Measurements from ENCODE around the gene ATL1. TPM values are rescaled to one million over a fixed set of nuclear protein-coding genes. Genes with fewer than 3 reads are reported as not detected.
"Not testable (repeated sequence)": the region's sequence is repeated elsewhere in the genome, so short reads cannot be mapped to it uniquely, and the experiment has no call there.

Gene ATL1
- total RNA-seq, 1 donor from 2014 or later = 5.0 TPM

GRCh38 chr14:50534416-50534815 lies 25.5 kb upstream of the ATL1 start:
- DNase-seq (ENCODE audit: low read depth) = no peak

GRCh38 chr14:50534997-50535396 lies 24.9 kb upstream of the ATL1 start:
- no peak for DNase-seq (ENCODE audit: low read depth)

- not testable (repeated sequence) for DNase-seq (ENCODE audit: low read depth)
Measured at GRCh38 chr14:50538034-50538433, 21.9 kb upstream of the ATL1 start.

GRCh38 chr14:50539051-50539450 lies 20.9 kb upstream of the ATL1 start:
- DNase-seq (ENCODE audit: low read depth) = no peak

GRCh38 chr14:50541159-50541567 lies 18.8 kb upstream of the ATL1 start:
- DNase-seq (ENCODE audit: low read depth) = no peak

- peak; percentile 54 for DNase-seq (ENCODE audit: low read depth)
Measured at GRCh38 chr14:50542941-50543418, 17.0 kb upstream of the ATL1 start.

- peak; percentile 58 for DNase-seq (ENCODE audit: low read depth)
Measured at GRCh38 chr14:50544911-50545310, 15.0 kb upstream of the ATL1 start.

GRCh38 chr14:50545618-50546017 lies 14.3 kb upstream of the ATL1 start:
- DNase-seq (ENCODE audit: low read depth) = no peak

GRCh38 chr14:50550294-50550693 lies 9.7 kb upstream of the ATL1 start:
- DNase-seq (ENCODE audit: low read depth) = no peak

- DNase-seq (ENCODE audit: low read depth) = no peak
Measured at GRCh38 chr14:50551877-50552276, 8.1 kb upstream of the ATL1 start.

- not testable (repeated sequence) for DNase-seq (ENCODE audit: low read depth)
Measured at GRCh38 chr14:50552796-50553195, 7.1 kb upstream of the ATL1 start.

GRCh38 chr14:50560931-50561285 lies 963 bp downstream of the ATL1 start:
- peak; percentile 82 for DNase-seq (ENCODE audit: low read depth)

GRCh38 chr14:50562841-50563240 lies 2.9 kb downstream of the ATL1 start:
- DNase-seq (ENCODE audit: low read depth) = no peak

GRCh38 chr14:50569714-50570274 lies 9.8 kb downstream of the ATL1 start:
- DNase-seq (ENCODE audit: low read depth) = no peak

- DNase-seq (ENCODE audit: low read depth) = no peak
Measured at GRCh38 chr14:50573862-50574261, 13.9 kb downstream of the ATL1 start.

GRCh38 chr14:50575769-50576168 lies 15.8 kb downstream of the ATL1 start:
- no peak for DNase-seq (ENCODE audit: low read depth)

GRCh38 chr14:50577982-50578381 lies 18.0 kb downstream of the ATL1 start:
- DNase-seq (ENCODE audit: low read depth) = no peak

- no peak for DNase-seq (ENCODE audit: low read depth)
Measured at GRCh38 chr14:50578433-50578832, 18.5 kb downstream of the ATL1 start.

GRCh38 chr14:50590464-50590863 lies 30.5 kb downstream of the ATL1 start:
- DNase-seq (ENCODE audit: low read depth) = no peak

- peak; percentile 40 for DNase-seq (ENCODE audit: low read depth)
Measured at GRCh38 chr14:50594577-50595316, 34.8 kb downstream of the ATL1 start.

GRCh38 chr14:50598765-50599164 lies 38.8 kb downstream of the ATL1 start:
- DNase-seq (ENCODE audit: low read depth) = no peak

GRCh38 chr14:50599700-50600444 lies 39.9 kb downstream of the ATL1 start:
- peak; percentile 70 for DNase-seq (ENCODE audit: low read depth)

Data from myocyte (in vitro differentiated cells).